ENCODE data around the gene CNGB1.
"Not testable (repeated sequence)": the region's sequence is repeated elsewhere in the genome, so short reads cannot be mapped to it uniquely, and the experiment has no call there.

Gene CNGB1

DNA sequence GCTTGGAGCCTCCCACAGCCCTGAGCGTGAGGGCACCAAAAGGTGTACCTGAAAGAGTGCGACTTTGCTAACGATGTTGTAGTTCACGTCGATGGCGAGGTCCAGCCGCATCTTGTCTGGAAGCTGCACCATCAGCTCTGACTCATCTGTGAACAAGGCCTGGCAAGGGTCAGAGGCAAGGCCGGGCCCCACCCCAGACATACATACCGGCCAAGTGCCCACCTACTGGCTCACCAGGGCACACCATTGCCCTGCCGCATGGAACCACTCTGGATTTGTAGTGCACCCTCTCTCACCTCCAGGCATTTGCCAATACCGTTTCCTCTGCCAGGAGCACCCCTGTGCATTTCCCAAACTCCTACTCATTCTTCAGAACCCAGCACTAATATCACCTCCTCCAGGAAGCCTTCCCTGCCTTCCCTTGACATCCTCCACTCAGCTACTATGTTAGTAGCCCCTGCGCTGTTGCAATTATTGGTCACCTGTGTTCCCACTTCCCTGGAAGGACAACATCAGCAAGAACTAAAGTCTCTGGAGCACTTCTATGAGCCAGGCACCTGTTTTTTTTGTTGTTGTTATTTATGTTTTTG lies 69.4 kb downstream of the CNGB1 start:
- no peak for DNase-seq

DNA sequence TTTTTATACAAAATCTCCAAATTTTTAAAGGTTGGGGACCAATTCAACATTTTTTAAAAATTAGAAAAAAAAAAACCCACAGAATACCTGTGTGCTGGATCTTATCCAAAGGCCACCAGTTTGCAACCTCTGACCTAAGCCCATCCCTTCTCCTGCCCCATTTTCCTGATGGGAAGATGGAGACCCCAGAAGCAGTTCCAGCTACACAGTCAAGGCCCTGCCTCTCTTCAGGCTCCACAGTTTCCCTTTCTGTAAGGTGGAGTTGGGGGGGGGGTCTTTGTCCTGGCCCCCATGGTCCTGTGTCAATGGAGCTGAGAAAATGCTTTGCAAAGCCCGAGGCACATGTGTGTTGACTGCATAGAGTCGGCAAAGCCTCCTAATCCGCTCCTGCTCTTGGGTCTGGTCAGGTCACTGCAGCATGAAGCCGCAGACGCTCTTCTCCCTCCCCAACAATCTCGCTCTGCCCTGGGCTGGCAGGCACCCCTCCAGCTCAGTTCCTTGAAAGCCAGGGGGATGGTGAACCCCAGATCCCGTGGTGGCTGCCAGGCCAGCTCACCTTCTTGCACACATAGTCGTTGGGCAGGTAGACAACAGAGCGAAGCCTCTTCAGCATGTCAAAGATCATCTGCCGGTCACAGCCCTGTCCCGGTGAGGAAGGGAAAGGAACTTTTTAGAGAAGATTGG lies 70.0 kb downstream of the CNGB1 start:
- DNase-seq, result no peak

DNA sequence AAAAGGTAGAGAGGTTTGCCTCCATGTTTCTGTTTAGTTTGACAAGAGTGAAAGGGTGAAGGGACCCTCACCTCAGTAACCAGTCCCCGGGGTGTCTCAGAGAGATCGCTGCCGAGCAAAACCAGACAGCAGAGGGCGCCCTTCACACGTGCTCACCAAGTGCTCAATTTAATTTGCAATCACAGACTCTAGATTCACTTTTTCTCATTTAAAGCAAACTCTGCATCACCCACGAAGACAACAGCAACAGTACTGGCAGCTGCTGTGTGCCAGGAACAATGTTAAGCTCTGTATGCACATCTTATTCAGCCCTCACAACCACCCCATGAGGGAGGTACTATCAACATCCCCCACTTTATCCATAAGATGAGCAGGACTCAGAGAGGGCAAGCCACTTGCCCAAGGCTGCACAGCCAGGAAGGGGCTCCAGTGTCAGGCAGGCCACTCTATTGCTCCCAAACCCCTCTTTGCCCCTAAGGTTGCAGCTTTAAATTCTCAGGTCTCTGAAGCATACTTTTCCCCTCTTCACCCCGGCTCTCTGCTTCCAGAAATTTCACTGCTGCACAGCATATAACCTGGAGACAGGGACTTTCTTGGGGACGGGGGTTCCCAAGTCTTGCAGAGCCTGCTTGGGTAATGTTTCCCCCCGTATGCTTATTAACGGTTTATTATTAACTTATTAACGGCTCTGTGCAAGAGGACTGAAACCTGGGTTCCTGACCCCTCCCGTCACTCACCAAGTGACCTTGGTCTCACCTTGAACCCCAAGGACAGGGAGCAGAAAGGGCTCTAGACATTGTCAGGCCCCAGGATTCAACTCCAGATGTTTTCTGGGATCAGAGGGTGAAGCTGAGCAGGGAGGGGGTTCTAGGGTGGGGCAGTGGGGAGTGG lies 70.9 kb downstream of the CNGB1 start:
- DNase-seq, result peak; percentile 84

DNA sequence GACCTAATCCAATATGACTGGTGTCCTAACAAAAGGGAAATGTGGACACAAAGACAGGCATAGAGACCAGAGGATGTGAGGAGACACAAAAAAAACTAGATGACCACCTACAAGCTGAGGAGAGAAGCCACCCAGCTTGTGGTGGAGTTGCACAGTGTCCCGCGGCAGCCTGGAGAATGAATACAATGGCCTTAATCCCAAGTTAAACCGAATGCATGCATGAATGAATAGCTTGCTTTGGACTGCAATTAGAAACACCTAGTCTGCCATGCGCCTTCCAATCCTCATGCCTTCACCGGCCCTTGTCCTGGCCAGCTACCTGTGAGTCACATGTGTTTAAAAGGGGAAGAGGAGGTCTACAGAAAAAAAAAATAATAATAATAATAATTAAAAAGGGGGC lies 72.0 kb downstream of the CNGB1 start:
- no peak for DNase-seq

DNA sequence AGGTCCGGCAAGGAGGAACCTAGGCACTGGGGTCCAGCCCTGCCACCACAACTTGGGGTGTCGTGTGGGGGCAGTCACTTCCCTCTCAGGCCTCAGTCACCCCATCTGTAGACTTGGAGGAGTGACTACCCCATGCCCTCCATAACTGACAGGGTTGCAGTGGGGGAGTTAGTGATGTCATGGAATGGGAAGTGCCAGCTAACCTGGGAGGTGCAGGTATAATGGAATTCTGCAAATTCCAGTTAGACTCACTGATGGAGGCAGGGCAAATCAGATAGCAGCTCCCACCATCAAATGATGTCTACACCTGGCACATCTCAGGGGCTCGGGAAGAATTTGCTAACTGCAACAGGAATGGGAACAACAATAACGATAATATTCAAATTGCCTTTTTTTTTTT lies 72.9 kb downstream of the CNGB1 start:
- DNase-seq, result no peak

DNA sequence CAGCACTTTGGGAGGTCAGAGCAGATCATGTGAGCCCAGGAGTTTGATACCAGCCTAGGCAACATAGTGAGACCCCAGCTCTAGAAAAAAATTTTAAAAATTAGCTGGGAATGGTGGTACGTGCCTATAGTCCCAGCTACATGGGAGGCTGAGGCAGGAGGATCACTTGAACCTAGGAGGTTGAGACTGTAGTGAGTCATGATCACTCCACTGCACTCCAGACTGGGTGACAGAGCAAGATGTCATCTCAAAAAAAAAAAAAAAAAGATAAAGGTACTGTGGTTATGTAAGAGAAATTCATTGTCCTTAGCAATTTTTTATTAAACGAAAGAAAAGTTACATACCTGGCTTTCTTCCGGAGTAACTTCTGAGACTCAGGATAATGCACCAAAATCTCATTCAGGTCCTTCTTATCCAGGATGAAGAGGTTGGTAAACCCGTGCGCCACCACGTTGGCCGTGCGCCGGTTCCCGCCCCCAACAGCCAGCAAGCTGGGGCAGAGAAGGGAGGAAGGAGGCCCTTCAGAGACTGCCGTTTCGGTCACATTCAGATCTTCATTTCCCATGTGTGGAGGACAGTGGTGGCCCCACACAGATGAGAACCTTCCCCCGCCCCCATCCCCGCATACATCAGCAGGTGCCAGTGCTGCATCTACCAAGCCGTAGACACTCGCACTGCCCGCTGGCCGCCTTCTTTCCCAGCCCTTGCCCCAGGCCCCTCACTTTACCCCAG lies 73.7 kb downstream of the CNGB1 start:
- DNase-seq, result no peak

DNA sequence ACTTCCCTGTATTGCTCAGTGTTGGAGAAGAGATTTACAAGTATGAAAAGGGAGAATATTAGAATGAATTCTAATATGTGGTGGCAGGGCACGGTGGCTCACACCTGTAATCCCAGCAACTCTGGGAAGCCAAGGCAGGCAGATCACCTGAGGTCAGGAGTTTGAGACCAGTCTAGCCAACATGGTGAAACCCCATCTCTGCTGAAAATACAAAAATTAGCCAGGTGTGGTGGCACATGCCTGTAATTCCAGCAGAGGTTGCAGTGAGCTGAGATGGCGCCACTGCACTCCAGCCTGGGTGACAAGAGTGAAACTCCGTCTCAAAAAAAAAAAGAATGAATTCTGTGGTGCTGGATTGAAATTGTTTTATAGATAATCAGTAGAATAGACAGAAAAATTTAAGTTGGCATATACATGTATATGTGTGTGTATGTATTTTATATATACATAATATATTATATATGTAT lies 75.8 kb downstream of the CNGB1 start:
- DNase-seq, result not testable (repeated sequence)

DNA sequence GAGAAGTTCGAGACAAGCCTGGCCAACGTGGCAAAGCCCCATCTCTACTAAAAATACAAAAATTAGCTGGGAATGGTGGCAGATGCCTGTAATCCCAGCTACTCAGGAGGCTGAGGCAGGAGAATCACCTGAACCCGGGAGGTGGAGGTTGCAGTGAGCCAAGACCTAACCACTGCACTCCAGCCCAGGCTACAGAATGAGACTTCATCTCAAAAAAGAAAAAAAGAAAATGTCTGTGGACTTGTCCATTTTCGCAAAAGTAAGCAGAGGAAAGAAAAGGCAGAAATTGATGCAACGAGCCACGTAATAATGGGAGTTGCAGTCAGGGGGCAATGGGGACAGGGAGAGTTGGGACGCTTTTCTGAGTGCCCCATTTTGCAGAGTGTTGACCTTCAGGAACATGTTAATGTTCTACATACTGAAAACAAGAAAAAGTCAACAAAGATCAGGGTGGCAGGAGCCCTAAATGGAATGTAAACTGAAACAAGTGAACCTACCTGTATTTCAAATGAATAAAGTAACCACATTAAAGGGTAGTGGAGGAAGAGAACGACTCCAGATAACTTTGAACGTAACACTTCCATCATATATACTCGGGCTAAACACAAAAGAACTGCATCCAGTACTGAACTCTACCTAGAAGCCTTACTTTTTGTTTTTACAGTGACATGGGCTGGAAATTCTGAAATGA lies 76.4 kb downstream of the CNGB1 start:
- DNase-seq, result no peak

DNA sequence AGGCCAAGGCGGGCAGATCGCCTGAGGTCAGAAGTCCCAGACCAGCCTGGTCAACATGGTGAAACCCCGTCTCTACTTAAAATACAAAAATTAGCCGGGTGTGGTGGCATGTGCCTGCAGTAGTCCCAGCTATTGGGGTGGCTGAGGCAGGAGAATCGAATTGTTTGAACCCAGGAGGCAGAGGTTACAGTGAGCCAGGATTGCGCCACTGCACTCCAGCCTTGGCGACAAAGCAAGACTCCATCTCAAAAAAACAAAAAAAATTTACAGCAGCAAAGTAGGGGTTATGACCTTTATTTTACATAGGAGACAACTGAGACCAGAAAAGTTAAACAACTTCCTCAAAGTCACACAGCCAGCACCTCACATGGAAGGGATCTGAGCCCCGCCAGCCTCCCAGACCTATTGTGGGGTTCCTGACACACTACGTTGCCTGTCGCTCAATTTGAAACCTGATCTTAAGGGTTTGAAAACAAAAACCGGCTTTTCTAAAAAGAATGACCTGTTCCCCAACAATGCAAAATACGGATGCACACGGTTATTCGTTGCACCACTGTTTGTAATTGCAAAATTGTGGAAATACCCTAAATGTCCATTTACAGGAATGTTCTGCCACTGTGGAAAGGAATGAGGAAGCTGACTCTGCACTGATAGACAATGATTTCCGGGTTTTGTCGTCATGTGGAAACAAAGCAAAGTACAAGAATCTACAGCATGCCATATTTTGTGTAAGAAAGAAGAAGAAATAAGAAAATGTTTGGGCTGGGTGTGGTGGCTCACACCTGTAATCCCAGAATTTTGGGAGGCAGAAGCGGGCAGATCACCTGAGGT lies 77.2 kb downstream of the CNGB1 start:
- DNase-seq, result peak; percentile 63

DNA sequence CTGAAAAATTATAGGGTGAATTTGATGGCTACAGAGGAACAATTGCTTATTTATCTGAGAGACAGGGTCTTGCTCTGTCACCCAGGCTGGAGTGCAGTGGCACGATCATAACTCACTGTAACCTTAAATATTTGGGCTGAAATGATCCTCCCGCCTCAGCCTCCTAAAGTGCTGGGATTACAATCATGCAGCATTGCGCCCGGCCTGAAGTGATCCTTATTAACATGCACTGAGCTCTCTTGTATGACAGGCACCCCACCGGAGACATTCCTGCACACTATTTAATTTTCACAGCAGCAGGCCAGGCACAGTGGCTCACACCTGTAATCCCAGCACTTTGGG lies 77.7 kb downstream of the CNGB1 start:
- DNase-seq, result no peak

DNA sequence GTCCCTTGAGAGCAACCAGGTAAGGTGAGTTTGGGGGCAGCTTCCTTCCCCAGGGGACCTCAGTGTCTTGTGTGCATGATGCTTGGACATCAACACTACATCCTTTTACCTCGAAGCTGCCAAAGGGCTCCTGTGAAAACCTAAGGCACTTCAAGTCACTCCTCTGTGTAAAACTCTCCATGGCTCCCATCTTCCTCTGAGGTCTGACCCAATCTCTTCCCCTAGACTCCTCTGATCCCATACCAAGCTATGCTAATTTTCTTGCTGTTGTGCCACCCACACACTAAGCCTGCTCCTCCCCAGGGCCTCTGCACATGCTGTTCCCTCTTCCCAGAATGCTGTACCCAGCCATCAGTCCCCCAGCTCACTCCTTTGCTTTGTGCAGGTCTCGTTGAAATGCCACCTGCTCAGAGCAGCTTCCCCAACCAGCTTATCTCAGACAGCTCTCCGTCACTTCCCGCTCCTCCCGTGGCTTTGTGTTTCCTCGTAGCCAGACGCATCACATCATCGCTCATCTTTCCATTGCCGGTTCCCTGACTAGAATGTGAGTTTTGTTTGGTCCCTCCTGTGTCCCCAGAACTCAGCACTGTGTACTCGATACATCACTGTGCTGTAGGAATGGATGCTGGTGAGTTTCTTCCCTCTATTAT lies 78.4 kb downstream of the CNGB1 start:
- peak; percentile 54 for DNase-seq

DNA sequence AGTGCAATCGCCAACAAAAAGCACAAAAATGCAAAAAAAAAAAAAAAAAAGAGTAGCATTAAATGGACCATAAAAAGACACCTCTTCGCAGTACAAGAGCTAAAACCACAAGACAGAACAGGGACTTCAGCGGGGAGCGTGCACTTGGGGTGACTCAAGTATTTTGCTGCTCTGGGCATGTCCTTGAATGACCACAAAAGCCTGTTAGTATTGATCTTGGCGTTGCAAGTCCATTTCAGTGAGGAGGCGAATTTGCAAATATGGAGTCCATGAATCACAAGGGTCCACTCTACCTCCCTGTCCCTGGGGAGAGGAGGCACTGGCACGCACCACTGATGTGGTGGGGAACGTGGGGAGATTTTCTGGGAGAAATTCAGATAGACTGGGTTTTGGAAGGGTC lies 78.9 kb downstream of the CNGB1 start:
- DNase-seq, result no peak

DNA sequence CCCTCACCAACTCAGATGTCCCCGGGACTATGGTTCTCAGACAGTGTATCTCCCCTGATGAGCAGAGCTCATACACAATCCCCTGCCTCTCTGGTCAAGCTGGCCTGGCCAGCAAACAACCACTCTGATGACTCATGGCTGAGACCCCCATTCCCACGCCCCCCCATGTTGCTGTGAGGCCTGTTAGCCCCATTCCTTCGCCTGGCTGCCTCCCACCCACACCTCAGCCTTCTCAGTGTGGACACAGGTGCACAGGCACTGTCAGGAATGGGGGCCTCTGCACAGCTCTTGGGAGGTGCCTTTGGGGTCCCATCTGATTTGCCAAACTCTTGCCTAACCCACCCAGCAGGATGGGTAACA lies 80.2 kb downstream of the CNGB1 start:
- no peak for DNase-seq

DNA sequence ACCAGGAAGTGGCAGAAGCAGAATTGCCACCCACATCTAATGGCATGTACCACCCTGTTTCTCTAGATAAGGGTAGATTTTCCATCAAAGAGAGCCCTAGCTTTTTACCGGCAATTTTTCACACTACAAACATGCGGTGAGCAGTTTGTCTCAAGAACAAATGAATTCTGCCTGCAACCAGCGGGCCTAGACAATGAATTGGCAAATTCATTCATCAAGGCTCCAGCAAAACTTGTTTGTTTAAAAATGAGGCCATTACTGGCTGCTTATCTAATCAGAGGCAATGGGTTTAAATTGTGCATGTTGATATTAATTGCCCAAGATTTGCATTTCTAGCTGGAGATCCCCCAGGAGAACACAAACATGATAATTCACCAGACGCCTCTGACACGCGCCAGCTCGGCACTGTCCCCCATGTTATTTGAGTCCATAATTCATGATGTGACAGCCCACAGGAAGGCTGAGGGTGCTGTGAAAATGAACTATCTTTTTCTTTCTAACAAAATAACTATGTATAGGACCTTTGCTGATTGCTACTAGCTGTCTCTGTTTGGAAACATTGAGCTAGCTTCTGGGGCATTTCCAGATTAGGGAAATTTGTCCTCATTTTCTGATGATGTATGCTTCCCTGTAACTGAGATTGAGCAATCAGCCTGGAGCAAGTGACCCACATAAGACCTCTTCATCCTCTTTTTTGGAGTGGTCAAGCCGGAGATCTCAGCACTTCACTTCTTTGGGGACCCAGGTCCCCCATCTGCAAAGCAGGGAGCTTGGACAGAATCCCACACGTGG lies 80.8 kb downstream of the CNGB1 start:
- peak; percentile 53 for DNase-seq

DNA sequence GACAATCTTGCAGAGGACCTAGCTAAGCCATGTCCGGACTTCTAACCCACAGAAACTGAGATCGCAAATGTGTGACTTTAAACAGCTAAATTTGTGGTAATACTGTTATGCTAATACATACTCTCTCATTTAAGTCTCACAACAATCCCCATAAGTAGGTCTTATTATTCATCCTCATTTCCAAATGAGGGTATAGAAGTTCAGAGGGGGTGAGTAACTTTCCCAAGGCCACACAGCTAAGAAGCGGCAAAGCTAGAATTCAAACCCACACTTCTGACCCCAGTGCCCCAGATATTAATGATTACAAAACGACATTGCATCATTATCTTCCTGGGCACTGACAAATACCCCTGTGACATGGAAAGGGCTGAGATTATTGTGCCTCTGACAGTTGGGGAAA lies 81.4 kb downstream of the CNGB1 start:
- no peak for DNase-seq

DNA sequence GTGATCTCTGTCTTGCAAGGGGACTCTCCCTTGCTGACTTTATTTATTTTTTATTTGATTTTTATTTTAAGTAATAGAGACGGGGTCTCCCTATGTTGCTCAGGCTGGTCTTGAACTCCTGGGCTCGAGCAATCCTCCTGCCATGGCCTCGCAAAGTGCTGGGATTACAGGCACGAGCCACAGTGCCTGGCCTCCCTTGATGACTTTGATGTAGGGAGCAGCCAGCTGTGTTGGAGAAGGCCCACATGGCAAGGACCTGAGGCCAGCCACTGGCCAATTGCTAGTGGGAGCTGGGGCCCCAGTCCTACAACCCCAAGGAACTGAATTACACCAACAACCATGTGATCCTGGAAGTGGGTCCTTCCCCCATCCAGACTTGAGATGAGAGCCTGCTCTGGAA lies 81.8 kb downstream of the CNGB1 start:
- DNase-seq, result no peak

DNA sequence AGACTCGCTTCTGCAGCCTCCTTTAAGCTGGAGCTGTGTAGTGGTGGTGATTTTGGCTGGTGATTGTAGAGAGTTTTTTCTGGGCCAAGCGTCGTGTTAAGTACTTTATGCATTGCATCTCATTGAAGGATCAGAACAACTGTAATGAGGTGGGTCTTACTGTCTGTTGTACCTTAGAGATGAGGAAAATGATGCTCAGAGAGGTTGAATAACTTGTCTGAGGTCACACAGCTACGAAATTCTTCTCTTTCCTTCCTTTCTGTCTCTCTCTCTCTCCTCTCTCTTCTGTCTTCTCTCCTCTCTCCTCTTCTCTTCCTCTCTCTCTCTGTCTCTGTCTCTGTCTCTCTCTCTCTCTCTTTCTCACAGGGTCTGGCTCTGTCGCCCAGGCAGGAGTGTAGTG lies 82.8 kb downstream of the CNGB1 start:
- no peak for DNase-seq

DNA sequence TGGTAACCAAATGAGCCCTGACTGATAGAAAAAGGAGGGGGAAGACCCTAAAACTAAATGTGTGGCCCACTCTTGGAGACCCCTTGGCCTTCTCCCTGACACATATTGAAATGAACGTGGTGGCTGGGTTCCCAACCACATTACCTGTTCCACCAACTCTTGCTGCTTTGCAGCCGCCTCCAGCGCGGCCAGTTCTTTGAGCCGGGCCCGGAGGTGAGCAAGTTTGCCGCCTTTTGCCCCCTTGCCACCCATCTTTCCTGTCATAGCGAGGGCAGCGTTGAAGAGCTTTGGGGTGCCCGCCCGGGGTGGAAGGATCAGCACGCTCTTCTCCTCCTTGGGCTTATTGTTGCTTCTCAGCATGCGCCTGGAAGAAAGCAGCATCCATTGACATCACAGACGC lies 83.2 kb downstream of the CNGB1 start:
- no peak for DNase-seq

DNA sequence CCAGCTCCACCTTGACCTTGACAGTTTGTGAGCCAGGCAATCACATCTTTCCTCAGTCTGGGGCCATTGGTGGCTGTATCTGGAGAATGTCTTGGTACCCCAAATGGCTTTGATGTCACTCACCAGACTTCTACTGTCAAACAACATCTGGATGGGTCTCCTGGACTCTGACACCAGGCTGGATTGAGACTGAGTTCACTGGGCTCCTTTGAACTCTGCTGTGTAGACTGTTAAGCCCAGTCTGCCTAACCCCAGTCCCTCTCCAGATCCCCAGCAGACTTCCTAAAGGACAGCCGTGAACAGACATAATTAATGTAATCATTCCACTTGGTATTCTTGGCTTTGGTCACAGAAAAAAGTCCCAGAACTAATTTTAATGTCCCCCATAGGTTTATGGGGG lies 84.5 kb downstream of the CNGB1 start:
- no peak for DNase-seq

DNA sequence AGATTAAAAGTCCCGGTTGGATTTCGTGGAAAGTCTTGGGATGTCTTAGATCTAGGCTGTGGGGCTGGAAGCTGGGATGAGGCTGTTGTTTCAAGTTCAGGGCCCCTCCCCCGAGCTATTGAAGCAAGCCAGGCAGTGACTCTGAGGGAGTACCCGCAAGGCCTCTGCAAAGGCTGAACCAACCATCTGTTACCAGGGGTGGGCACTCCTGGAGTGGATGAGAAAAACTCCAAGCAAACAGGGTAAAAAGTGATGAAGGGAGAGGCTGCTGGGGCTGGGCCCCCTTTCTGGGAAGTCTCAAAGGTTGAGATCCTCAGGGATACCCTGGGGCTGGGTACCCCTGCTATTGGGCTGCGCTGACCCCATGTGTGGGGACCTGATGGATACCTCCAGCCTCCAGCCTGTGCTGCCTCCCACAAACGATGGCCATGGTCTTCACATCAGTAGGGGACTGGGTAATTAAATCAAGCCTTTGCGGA lies 86.2 kb downstream of the CNGB1 start:
- no peak for DNase-seq

Data from hematopoietic multipotent progenitor cell treated with erythropoietin and hydrocortisone succinate and interleukin-3 and kit ligand, for 4 days (in vitro differentiated cells).